Psoas muscle (tissue), 8 donors: ENCODE measurements around the gene TNIK. TPM values are rescaled to one million over a fixed set of nuclear protein-coding genes. Genes with fewer than 3 reads are reported as not detected.

ENCODE experiments used
- ATAC-seq, 4 donors: fragments of 200-7000 bp; cut with Tn5 transposase; one replicate each; pipeline ENCODE4 v1.9.1; 2020; ENCODE audit warnings: moderate library complexity in 3 of 4, mild to moderate bottlenecking in 2 of 4
- DNase-seq, 2 donors: peaks; one replicate each; pipeline ENCODE4 v3.0.0-alpha.2; 2020
- H3K27ac ChIP-seq: fragments of 200-600 bp; one replicate; pipeline ENCODE4 v1.8.0; 2022
- H3K27me3 ChIP-seq, 3 donors: fragments of 200-600 bp in 1 of 3; one replicate each; pipeline versions ENCODE4 v1.6.1 to v1.8.0; 2013 to 2022; ENCODE audit warnings: low read length in 2 of 3, mild to moderate bottlenecking in 2 of 3, moderate library complexity in 1 of 3; ENCODE audit not compliant: insufficient read depth in 3 of 3
- H3K36me3 ChIP-seq, 2 donors: fragments of 200-600 bp in 1 of 2; one replicate each; pipeline versions ENCODE4 v1.6.1 to v1.8.0; 2013 to 2022; ENCODE audit warnings: low read depth in 1 of 2, mild to moderate bottlenecking in 1 of 2, moderate library complexity in 1 of 2; ENCODE audit not compliant: insufficient read depth in 1 of 2
- H3K4me1 ChIP-seq: fragments of 200-600 bp; one replicate; pipeline ENCODE4 v1.8.0; 2022
- H3K4me3 ChIP-seq: fragments of 200-600 bp; one replicate; pipeline ENCODE4 v1.8.0; 2022; ENCODE audit warnings: mild to moderate bottlenecking
- H3K9me3 ChIP-seq: fragments of 200-600 bp; one replicate; pipeline ENCODE4 v1.8.0; 2022
- WGBS, 3 donors: extraction: QIAGEN DNeasy Blood & Tissue Kit; methylation state at CpG; one replicate each; pipeline versions ENCODE4 v1.1.6 to v1.1.7; 2013; 5-methylcytosine and 5-hydroxymethylcytosine counted together
- intact Hi-C, 2 donors: fragments of 100-400 bp; cut with DNase I; formaldehyde crosslinking; loops; one replicate each; pipeline versions ENCODE4 v1.11.0 to v1.14.2; 2022
- polyA plus RNA-seq, 3 donors: library from polyadenylated mRNA; stranded (reverse); fragments of 200-250 nt; gene quantifications; one replicate each; pipeline ENCODE4 v1.2.3, GENCODE V29; 2013
- total RNA-seq, 4 donors: library from RNA; stranded (reverse); fragmentation: NEBNext Ultra II Directional in 2 of 4; extraction: Animal tissue kit (Norgen Biotek cat#: 25700) in 2 of 4; gene quantifications; one replicate each; pipeline versions ENCODE4 v1.2.1 to v1.2.4, GENCODE V29; 2021 to 2023
- TF ChIP-seq, protein P1 (sequence below): fragments of 200-600 bp; IDR thresholded peaks from one replicate; pipeline ENCODE4 v1.8.0; 2022; ENCODE audit warnings: antibody characterized with exemption
- donor health status: healthy with polysubstance abuse.
- donor health status: DM: no; HTN: no; CAD: no; lungs with moderate emphysema.
- donor health status: Bipolar disorder and iron deficiency.
- donor health status: healthy.
- donor health status: DM: yes; HTN: yes; CAD: no.
- donor health status: DM: no; HTN: no; CAD: no.
- donor health status: DM: no; HTN: no; CAD: no.
- donor health status: DM: yes; HTN: yes; CAD: no.

The TNIK gene
- total and polyA plus RNA-seq, 7 donors: 9.9 to 32.4 (median 12.5) TPM

DNA sequence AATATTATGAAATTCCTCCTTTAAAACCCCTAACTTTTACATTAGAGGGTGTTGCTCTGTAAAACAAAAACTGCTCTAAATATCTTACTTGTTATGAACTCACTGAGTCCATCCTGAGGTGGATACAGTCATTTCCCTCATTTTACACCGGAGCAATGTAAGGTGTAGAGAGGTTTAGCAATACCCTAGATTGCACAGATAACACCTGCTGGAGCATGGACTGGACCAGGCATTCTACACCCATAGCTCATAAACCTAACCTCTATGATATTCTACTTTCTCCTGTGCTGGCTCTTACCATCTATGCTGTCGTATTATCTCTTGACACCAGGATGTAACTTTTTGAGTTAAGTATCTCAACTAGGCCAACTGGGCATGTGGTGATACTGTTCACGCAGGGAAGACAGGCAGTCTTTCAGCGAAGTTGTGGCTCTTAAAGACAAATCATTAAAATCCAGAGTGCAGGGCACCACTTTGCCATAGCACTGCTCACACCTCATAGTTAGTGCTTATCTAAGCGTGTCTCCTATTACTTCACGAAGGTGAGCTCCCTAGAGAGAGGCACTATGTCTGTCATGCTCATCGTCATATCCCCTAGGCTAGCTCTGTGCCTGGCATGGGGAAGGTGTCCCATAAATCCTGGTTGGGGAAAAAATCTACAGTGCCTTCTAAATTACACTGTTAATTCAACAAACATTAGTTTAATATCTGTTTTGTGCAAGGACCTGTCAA is 333.6 kb downstream of the TNIK start:
- Histone ChIP-seq H3K9me3 (no peaks in the 10 kb centered on the region), H3K4me3 (no peak overlapping the region), H3K4me1 (no peaks in the 10 kb centered on the region), H3K27me3 (no peaks in the 10 kb centered on the region), H3K36me3 (peaks cover 3 to 60% of the 10 kb centered on the region in 2 donors), H3K27ac (no peak overlapping the region)
- ATAC-seq (no peak), DNase-seq (no peak)
- TF ChIP-seq, protein P1, sequence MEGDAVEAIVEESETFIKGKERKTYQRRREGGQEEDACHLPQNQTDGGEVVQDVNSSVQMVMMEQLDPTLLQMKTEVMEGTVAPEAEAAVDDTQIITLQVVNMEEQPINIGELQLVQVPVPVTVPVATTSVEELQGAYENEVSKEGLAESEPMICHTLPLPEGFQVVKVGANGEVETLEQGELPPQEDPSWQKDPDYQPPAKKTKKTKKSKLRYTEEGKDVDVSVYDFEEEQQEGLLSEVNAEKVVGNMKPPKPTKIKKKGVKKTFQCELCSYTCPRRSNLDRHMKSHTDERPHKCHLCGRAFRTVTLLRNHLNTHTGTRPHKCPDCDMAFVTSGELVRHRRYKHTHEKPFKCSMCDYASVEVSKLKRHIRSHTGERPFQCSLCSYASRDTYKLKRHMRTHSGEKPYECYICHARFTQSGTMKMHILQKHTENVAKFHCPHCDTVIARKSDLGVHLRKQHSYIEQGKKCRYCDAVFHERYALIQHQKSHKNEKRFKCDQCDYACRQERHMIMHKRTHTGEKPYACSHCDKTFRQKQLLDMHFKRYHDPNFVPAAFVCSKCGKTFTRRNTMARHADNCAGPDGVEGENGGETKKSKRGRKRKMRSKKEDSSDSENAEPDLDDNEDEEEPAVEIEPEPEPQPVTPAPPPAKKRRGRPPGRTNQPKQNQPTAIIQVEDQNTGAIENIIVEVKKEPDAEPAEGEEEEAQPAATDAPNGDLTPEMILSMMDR: no peak
- intact Hi-C loops: no loop called here
- 88 to 98% (median 93%) methylated on average over 7 of the region's 7 CpGs for WGBS, 3 donors

- DNase-seq: no peak
- no peak for ATAC-seq
- TF ChIP-seq, protein P1: no peak
- no peaks in the 10 kb centered on the region for H3K9me3 ChIP-seq
- H3K27me3 ChIP-seq: no peaks in the 10 kb centered on the region
- H3K4me3 ChIP-seq: no peak overlapping the region
- 21 to 35% (median 32%) methylated on average over 1 of the region's 1 CpG for WGBS, 3 donors
- no peaks in the 10 kb centered on the region for H3K4me1 ChIP-seq
- H3K36me3 ChIP-seq: peaks cover 3 to 70% of the 10 kb centered on the region in 2 donors
- H3K27ac ChIP-seq: no peak overlapping the region
- intact Hi-C loops: no loop called here
These were observed 335.2 kb downstream of the TNIK start for GRCh38 chr3:171125010-171125409.

DNA sequence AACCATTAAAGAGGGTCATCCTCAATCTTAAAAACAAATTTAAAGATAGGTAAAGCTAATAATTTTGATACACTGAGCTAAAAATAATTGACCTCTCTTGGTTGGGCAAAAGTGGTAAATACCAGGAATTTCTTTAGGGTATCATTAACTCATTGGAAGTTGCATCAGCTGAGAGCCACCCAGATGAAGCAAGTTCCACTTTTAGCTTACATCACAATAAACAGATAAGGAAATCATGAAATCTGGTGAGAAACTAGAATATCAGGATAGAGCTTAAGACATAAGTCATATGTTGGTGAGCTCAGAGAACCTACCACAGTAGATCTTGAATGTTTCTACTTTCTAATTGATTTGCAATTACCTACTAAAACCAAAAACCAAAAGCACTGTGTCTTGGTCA is 336.3 kb downstream of the TNIK start:
- TF ChIP-seq, protein P1: no peak
- ATAC-seq (no peak), DNase-seq (no peak)
- Histone ChIP-seq H3K27me3 (no peaks in the 10 kb centered on the region), H3K36me3 (peaks cover 3 to 68% of the 10 kb centered on the region in 2 donors), H3K4me3 (no peak overlapping the region), H3K9me3 (no peaks in the 10 kb centered on the region), H3K27ac (no peak overlapping the region), H3K4me1 (no peaks in the 10 kb centered on the region)
- intact Hi-C loops: no loop called here

- Histone ChIP-seq H3K4me3 (no peak overlapping the region), H3K9me3 (no peaks in the 10 kb centered on the region), H3K36me3 (peaks cover 3 to 61% of the 10 kb centered on the region in 2 donors), H3K27me3 (no peaks in the 10 kb centered on the region), H3K27ac (no peak overlapping the region), H3K4me1 (no peaks in the 10 kb centered on the region)
- WGBS, 3 donors: 83 to 89% (median 85%) methylated on average over 2 of the region's 2 CpGs
- ATAC-seq (no peak), DNase-seq (no peak)
- TF ChIP-seq, protein P1: no peak
- intact Hi-C loops: no loop called here
These were observed 337.3 kb downstream of the TNIK start for GRCh38 chr3:171122861-171123260.

GRCh38 chr3:171122240-171122639 is 338.0 kb downstream of the TNIK start:
- Histone ChIP-seq H3K36me3 (peaks cover 3 to 61% of the 10 kb centered on the region in 2 donors), H3K9me3 (no peaks in the 10 kb centered on the region), H3K27ac (no peak overlapping the region), H3K4me3 (no peak overlapping the region), H3K4me1 (no peaks in the 10 kb centered on the region), H3K27me3 (no peaks in the 10 kb centered on the region)
- WGBS, 3 donors: 63 to 75% (median 65%) methylated on average over 3 of the region's 3 CpGs
- intact Hi-C loops: no loop called here
- DNase-seq: no peak
- ATAC-seq: no peak
- TF ChIP-seq, protein P1: no peak
